ENCODE data around the gene HEMGN.

HEMGN gene

GRCh38 chr9:97892421-97892820 lies 45.6 kb downstream of the HEMGN start:
- H3K4ac ChIP-seq (ENCODE audit: low read length): no peak overlapping the region
- WGBS, 2 donors (ENCODE audit: extremely low coverage in 2 of 2, insufficient read length in 2 of 2, insufficient replicate concordance in 1 of 2): no CpG with 5 or more reads among the region's 2 CpGs

GRCh38 chr9:97891736-97892135 lies 46.2 kb downstream of the HEMGN start:
- H2BK12ac ChIP-seq (ENCODE audit: low read length): no peak overlapping the region
- H3K36me3 ChIP-seq (replicated peaks in 1 of 2; ENCODE audit: control insufficient read depth in 2 of 2, insufficient read depth in 2 of 2, low read length in 2 of 2): no peaks in the 10 kb centered on the region
- H3K14ac ChIP-seq (ENCODE audit: low read length): no peak overlapping the region
- H3K23ac ChIP-seq (ENCODE audit: low read depth, low read length, poor library complexity): no peak overlapping the region
- no peak overlapping the region for H2AFZ ChIP-seq (ENCODE audit: low read length)
- H3K4me2 ChIP-seq (ENCODE audit: insufficient read depth, low read length, poor library complexity, severe bottlenecking): no peak overlapping the region
- peaks cover 5 to 6% of the 10 kb centered on the region in 2 donors for H3K9me3 ChIP-seq (replicated peaks in 1 of 2; ENCODE audit: control insufficient read depth in 2 of 2, insufficient read depth in 1 of 2, low read depth in 1 of 2, low read length in 2 of 2)
- H4K91ac ChIP-seq (ENCODE audit: low read depth, low read length, poor library complexity): no peak overlapping the region
- no peak overlapping the region for H2BK15ac ChIP-seq (ENCODE audit: low read length)
- H3K4me1 ChIP-seq (ENCODE audit: control insufficient read depth in 2 of 2, insufficient read depth in 1 of 2, low read depth in 1 of 2, low read length in 2 of 2): peaks cover 2% of the 10 kb centered on the region in 2 donors
- no CpG with 5 or more reads among the region's 5 CpGs for WGBS, 2 donors (ENCODE audit: extremely low coverage in 2 of 2, insufficient read length in 2 of 2, insufficient replicate concordance in 1 of 2)
- H3K4me3 ChIP-seq (ENCODE audit: low read length in 2 of 2): no peak overlapping the region
- DNase-seq (ENCODE audit: low spot score): no peak
- no peak overlapping the region for H2BK120ac ChIP-seq (ENCODE audit: low read depth, low read length)
- no peak overlapping the region for H3K4ac ChIP-seq (ENCODE audit: low read length)
- H3K27ac ChIP-seq (replicated peaks; ENCODE audit: low read length): no peak overlapping the region
- no peak overlapping the region for H3K18ac ChIP-seq (ENCODE audit: low read length)
- H2AK5ac ChIP-seq (ENCODE audit: low read depth, low read length): no peak overlapping the region
- no peak overlapping the region for H3K9ac ChIP-seq (ENCODE audit: low read depth, low read length, poor library complexity)
- no peak overlapping the region for H2BK5ac ChIP-seq (ENCODE audit: low read length)
- H3K27me3 ChIP-seq (ENCODE audit: control insufficient read depth in 3 of 3, insufficient read depth in 3 of 3, low read depth in 1 of 3, low read length in 3 of 3): peaks cover 0 to 6% (median 0%) of the 10 kb centered on the region in 3 experiments
- H3K79me1 ChIP-seq (ENCODE audit: low read depth, low read length): no peaks in the 10 kb centered on the region
- H4K8ac ChIP-seq (ENCODE audit: low read depth, low read length): no peak overlapping the region

More at GRCh38 chr9:97892421-97892820, 45.6 kb downstream of the HEMGN start:
- Histone ChIP-seq H3K23ac (ENCODE audit: low read depth, low read length, poor library complexity) (no peak overlapping the region), H3K36me3 (replicated peaks in 1 of 2; ENCODE audit: control insufficient read depth in 2 of 2, insufficient read depth in 2 of 2, low read length in 2 of 2) (no peaks in the 10 kb centered on the region), H2BK5ac (ENCODE audit: low read length) (no peak overlapping the region), H4K91ac (ENCODE audit: low read depth, low read length, poor library complexity) (no peak overlapping the region), H3K4me1 (ENCODE audit: control insufficient read depth in 2 of 2, insufficient read depth in 1 of 2, low read depth in 1 of 2, low read length in 2 of 2) (peaks cover 2% of the 10 kb centered on the region in 2 donors), H2BK12ac (ENCODE audit: low read length) (no peak overlapping the region), H2AFZ (ENCODE audit: low read length) (no peak overlapping the region), H2BK15ac (ENCODE audit: low read length) (no peak overlapping the region), H3K18ac (ENCODE audit: low read length) (no peak overlapping the region), H3K4me3 (ENCODE audit: low read length in 2 of 2) (no peak overlapping the region), H3K79me1 (ENCODE audit: low read depth, low read length) (no peaks in the 10 kb centered on the region), H4K8ac (ENCODE audit: low read depth, low read length) (no peak overlapping the region), H2BK120ac (ENCODE audit: low read depth, low read length) (no peak overlapping the region), H3K14ac (ENCODE audit: low read length) (no peak overlapping the region), H3K9me3 (replicated peaks in 1 of 2; ENCODE audit: control insufficient read depth in 2 of 2, insufficient read depth in 1 of 2, low read depth in 1 of 2, low read length in 2 of 2) (peaks cover 5 to 6% of the 10 kb centered on the region in 2 donors), H3K27me3 (ENCODE audit: control insufficient read depth in 3 of 3, insufficient read depth in 3 of 3, low read depth in 1 of 3, low read length in 3 of 3) (peaks cover 0 to 6% (median 0%) of the 10 kb centered on the region in 3 experiments), H3K4me2 (ENCODE audit: insufficient read depth, low read length, poor library complexity, severe bottlenecking) (no peak overlapping the region), H2AK5ac (ENCODE audit: low read depth, low read length) (no peak overlapping the region), H3K9ac (ENCODE audit: low read depth, low read length, poor library complexity) (no peak overlapping the region), H3K27ac (replicated peaks; ENCODE audit: low read length) (no peak overlapping the region)
- no peak for DNase-seq (ENCODE audit: low spot score)

GRCh38 chr9:97889941-97890887 lies 47.8 kb downstream of the HEMGN start:
- no peak overlapping the region for H4K8ac ChIP-seq (ENCODE audit: low read depth, low read length)
- no peaks in the 10 kb centered on the region for H3K79me1 ChIP-seq (ENCODE audit: low read depth, low read length)
- H3K4ac ChIP-seq (ENCODE audit: low read length): no peak overlapping the region
- H3K9me3 ChIP-seq (replicated peaks in 1 of 2; ENCODE audit: control insufficient read depth in 2 of 2, insufficient read depth in 1 of 2, low read depth in 1 of 2, low read length in 2 of 2): peaks cover 5 to 6% of the 10 kb centered on the region in 2 donors
- no peak overlapping the region for H3K14ac ChIP-seq (ENCODE audit: low read length)
- no peak overlapping the region for H3K4me3 ChIP-seq (ENCODE audit: low read length in 2 of 2)
- H2BK5ac ChIP-seq (ENCODE audit: low read length): no peak overlapping the region
- no peak overlapping the region for H3K18ac ChIP-seq (ENCODE audit: low read length)
- no peak overlapping the region for H2AK5ac ChIP-seq (ENCODE audit: low read depth, low read length)
- H3K27me3 ChIP-seq (ENCODE audit: control insufficient read depth in 3 of 3, insufficient read depth in 3 of 3, low read depth in 1 of 3, low read length in 3 of 3): peaks cover 0 to 6% (median 0%) of the 10 kb centered on the region in 3 experiments
- H2BK15ac ChIP-seq (ENCODE audit: low read length): no peak overlapping the region
- peak; percentile 9 for DNase-seq (ENCODE audit: low spot score)
- no peak overlapping the region for H2BK12ac ChIP-seq (ENCODE audit: low read length)
- no peaks in the 10 kb centered on the region for H3K36me3 ChIP-seq (replicated peaks in 1 of 2; ENCODE audit: control insufficient read depth in 2 of 2, insufficient read depth in 2 of 2, low read length in 2 of 2)
- H3K9ac ChIP-seq (ENCODE audit: low read depth, low read length, poor library complexity): no peak overlapping the region
- no peak overlapping the region for H3K27ac ChIP-seq (replicated peaks; ENCODE audit: low read length)
- no peak overlapping the region for H2AFZ ChIP-seq (ENCODE audit: low read length)
- no peak overlapping the region for H3K23ac ChIP-seq (ENCODE audit: low read depth, low read length, poor library complexity)
- H3K4me1 ChIP-seq (ENCODE audit: control insufficient read depth in 2 of 2, insufficient read depth in 1 of 2, low read depth in 1 of 2, low read length in 2 of 2): peaks cover 2% of the 10 kb centered on the region in 2 donors
- no peak overlapping the region for H3K4me2 ChIP-seq (ENCODE audit: insufficient read depth, low read length, poor library complexity, severe bottlenecking)
- H2BK120ac ChIP-seq (ENCODE audit: low read depth, low read length): no peak overlapping the region
- no peak overlapping the region for H4K91ac ChIP-seq (ENCODE audit: low read depth, low read length, poor library complexity)
- WGBS, 2 donors (ENCODE audit: extremely low coverage in 2 of 2, insufficient read length in 2 of 2, insufficient replicate concordance in 1 of 2): no CpG with 5 or more reads among the region's 9 CpGs

- no peak for DNase-seq (ENCODE audit: low spot score)
- Histone ChIP-seq H3K9me3 (replicated peaks in 1 of 2; ENCODE audit: control insufficient read depth in 2 of 2, insufficient read depth in 1 of 2, low read depth in 1 of 2, low read length in 2 of 2) (no peaks in the 10 kb centered on the region), H2BK12ac (ENCODE audit: low read length) (no peak overlapping the region), H2BK15ac (ENCODE audit: low read length) (no peak overlapping the region), H3K4me2 (ENCODE audit: insufficient read depth, low read length, poor library complexity, severe bottlenecking) (no peak overlapping the region), H3K18ac (ENCODE audit: low read length) (no peak overlapping the region), H2BK5ac (ENCODE audit: low read length) (no peak overlapping the region), H3K23ac (ENCODE audit: low read depth, low read length, poor library complexity) (no peak overlapping the region), H2AK5ac (ENCODE audit: low read depth, low read length) (no peak overlapping the region), H3K27me3 (ENCODE audit: control insufficient read depth in 3 of 3, insufficient read depth in 3 of 3, low read depth in 1 of 3, low read length in 3 of 3) (peaks cover 0 to 11% (median 0%) of the 10 kb centered on the region in 3 experiments), H3K36me3 (replicated peaks in 1 of 2; ENCODE audit: control insufficient read depth in 2 of 2, insufficient read depth in 2 of 2, low read length in 2 of 2) (no peaks in the 10 kb centered on the region), H4K91ac (ENCODE audit: low read depth, low read length, poor library complexity) (no peak overlapping the region), H2AFZ (ENCODE audit: low read length) (no peak overlapping the region), H4K8ac (ENCODE audit: low read depth, low read length) (no peak overlapping the region), H3K9ac (ENCODE audit: low read depth, low read length, poor library complexity) (no peak overlapping the region), H2BK120ac (ENCODE audit: low read depth, low read length) (no peak overlapping the region), H3K79me1 (ENCODE audit: low read depth, low read length) (no peaks in the 10 kb centered on the region), H3K4me3 (ENCODE audit: low read length in 2 of 2) (no peak overlapping the region), H3K4me1 (ENCODE audit: control insufficient read depth in 2 of 2, insufficient read depth in 1 of 2, low read depth in 1 of 2, low read length in 2 of 2) (no peaks in the 10 kb centered on the region), H3K4ac (ENCODE audit: low read length) (no peak overlapping the region), H3K14ac (ENCODE audit: low read length) (no peak overlapping the region), H3K27ac (replicated peaks; ENCODE audit: low read length) (no peak overlapping the region)
- WGBS, 2 donors (ENCODE audit: extremely low coverage in 2 of 2, insufficient read length in 2 of 2, insufficient replicate concordance in 1 of 2): no CpG with 5 or more reads among the region's 4 CpGs
These were observed 57.6 kb downstream of the HEMGN start for GRCh38 chr9:97880336-97880735.
